Measurements from ENCODE around the gene LTBP1.
"Not testable (repeated sequence)": the region's sequence is repeated elsewhere in the genome, so short reads cannot be mapped to it uniquely, and the experiment has no call there.

The LTBP1 gene

GRCh38 chr2:33047939-33048338, 101.2 kb downstream of the LTBP1 start:
- no peak for DNase-seq (ENCODE audit: low spot score)

GRCh38 chr2:33051586-33052360, 105.0 kb downstream of the LTBP1 start:
- no peak for DNase-seq (ENCODE audit: low spot score)

GRCh38 chr2:33052361-33052735, 105.6 kb downstream of the LTBP1 start:
- no peak for DNase-seq (ENCODE audit: low spot score)

GRCh38 chr2:33052795-33053194, 106.0 kb downstream of the LTBP1 start:
- not testable (repeated sequence) for DNase-seq (ENCODE audit: low spot score)

- DNase-seq (ENCODE audit: low spot score) = no peak
Observed at GRCh38 chr2:33056170-33056569, 109.4 kb downstream of the LTBP1 start.

- DNase-seq (ENCODE audit: low spot score) = not testable (repeated sequence)
Observed at GRCh38 chr2:33057307-33058028, 110.7 kb downstream of the LTBP1 start.

GRCh38 chr2:33058716-33059470, 112.1 kb downstream of the LTBP1 start:
- DNase-seq (ENCODE audit: low spot score) = no peak

- DNase-seq (ENCODE audit: low spot score) = no peak
Observed at GRCh38 chr2:33059471-33060156, 112.9 kb downstream of the LTBP1 start.

- no peak for DNase-seq (ENCODE audit: low spot score)
Observed at GRCh38 chr2:33060405-33060804, 113.7 kb downstream of the LTBP1 start.

GRCh38 chr2:33062665-33063250, 116.0 kb downstream of the LTBP1 start:
- no peak for DNase-seq (ENCODE audit: low spot score)

- no peak for DNase-seq (ENCODE audit: low spot score)
Observed at GRCh38 chr2:33064349-33064801, 117.6 kb downstream of the LTBP1 start.

GRCh38 chr2:33067598-33067997, 120.8 kb downstream of the LTBP1 start:
- DNase-seq (ENCODE audit: low spot score) = no peak

GRCh38 chr2:33068261-33068660, 121.5 kb downstream of the LTBP1 start:
- no peak for DNase-seq (ENCODE audit: low spot score)

GRCh38 chr2:33069894-33070651, 123.3 kb downstream of the LTBP1 start:
- DNase-seq (ENCODE audit: low spot score) = no peak

- DNase-seq (ENCODE audit: low spot score) = no peak
Observed at GRCh38 chr2:33071591-33071990, 124.8 kb downstream of the LTBP1 start.

- DNase-seq (ENCODE audit: low spot score) = no peak
Observed at GRCh38 chr2:33072614-33073013, 125.9 kb downstream of the LTBP1 start.

- no peak for DNase-seq (ENCODE audit: low spot score)
Observed at GRCh38 chr2:33073018-33073417, 126.3 kb downstream of the LTBP1 start.

- no peak for DNase-seq (ENCODE audit: low spot score)
Observed at GRCh38 chr2:33074197-33074596, 127.4 kb downstream of the LTBP1 start.

GRCh38 chr2:33077311-33077710, 130.6 kb downstream of the LTBP1 start:
- DNase-seq (ENCODE audit: low spot score) = no peak

- no peak for DNase-seq (ENCODE audit: low spot score)
Observed at GRCh38 chr2:33077844-33078243, 131.1 kb downstream of the LTBP1 start.

- no peak for DNase-seq (ENCODE audit: low spot score)
Observed at GRCh38 chr2:33081691-33082090, 134.9 kb downstream of the LTBP1 start.
